GM12878 (cell line): ENCODE data around the gene NLGN1. TPM values are rescaled to one million over a fixed set of nuclear protein-coding genes. Genes with fewer than 3 reads are reported as not detected.

Experiments
- ATAC-seq: fragments of 200-7000 bp; cut with Tn5 transposase; 3 replicates; pipeline ENCODE4 v1.9.1; 2020; ENCODE audit warnings: mild to moderate bottlenecking, moderate library complexity
- BruUV-seq: library from RNA; stranded (reverse); fragments of 400-500 nt; replicated peaks from 2 replicates; lab custom pipeline; 2021; lab: Mats Ljungman, UMichigan
- CTCF ChIA-PET: fragments of 300-600 bp; sonication (Branson Sonifier 250); formaldehyde crosslinking; extraction: SDS; loops from one replicate; lab custom pipeline; 2021; ENCODE audit warnings: inconsistent platforms; lab: Yijun Ruan, JAX
- POLR2A ChIA-PET: fragments of 350-600 bp; formaldehyde crosslinking; extraction: SDS; loops from one replicate; lab custom pipeline; 2021; ENCODE audit warnings: inconsistent platforms; lab: Charles Lee
- RAD21 ChIA-PET: fragments of 300-600 bp; sonication (Branson Sonifier 250); formaldehyde crosslinking; loops from one replicate; lab custom pipeline; 2023; ENCODE audit warnings: antibody characterized with exemption; ENCODE audit not compliant: unreplicated experiment; lab: Charles Lee
- SMC1A ChIA-PET: fragments of 300-600 bp; sonication (Branson Sonifier 250); formaldehyde crosslinking; loops from one replicate; lab custom pipeline; 2023; ENCODE audit not compliant: unreplicated experiment, uncharacterized antibody; lab: Charles Lee
- DNase-seq: peaks from one replicate; pipeline ENCODE4 v3.0.0-alpha.2; 2011; ENCODE audit warnings: low read depth, low spot score
- FAIRE-seq: peaks from 3 replicates; lab custom pipeline; 2011; peaks lifted over from hg19 to GRCh38; lab: Jason Lieb, UNC
- H2AFZ ChIP-seq: 2 replicates; pipeline ENCODE4 v1.6.0; 2011; ENCODE audit warnings: low read depth, low read length, control low read depth; ENCODE audit not compliant: control insufficient read depth
- H3K27ac ChIP-seq: 2 replicates; pipeline ENCODE4 v1.5.1; 2011; ENCODE audit warnings: control low read depth; ENCODE audit not compliant: control insufficient read depth, insufficient read depth
- H3K27me3 ChIP-seq, 2 experiments: replicated peaks in 1 of 2; 2 replicates each; pipeline versions ENCODE4 v1.6.0 to v1.6.1; 2011; ENCODE audit warnings: low read length in 1 of 2; ENCODE audit not compliant: control insufficient read depth in 2 of 2, insufficient read depth in 2 of 2
- H3K36me3 ChIP-seq, 2 experiments: 2 replicates each; pipeline ENCODE4 v1.5.1; 2011; ENCODE audit warnings: low read length in 1 of 2; ENCODE audit not compliant: control insufficient read depth in 2 of 2, insufficient read depth in 2 of 2
- H3K4me1 ChIP-seq: 2 replicates; pipeline ENCODE4 v1.6.1; 2011; ENCODE audit warnings: mild to moderate bottlenecking, low read length, moderate library complexity, mixed read lengths; ENCODE audit not compliant: control insufficient read depth, insufficient read depth
- H3K4me2 ChIP-seq: 2 replicates; pipeline ENCODE4 v1.6.0; 2011; ENCODE audit warnings: control low read depth; ENCODE audit not compliant: control insufficient read depth, insufficient read depth
- H3K4me3 ChIP-seq: fragments of 200-600 bp; sonication (generic); 2 replicates; pipeline ENCODE4 v1.5.1; 2016
- H3K79me2 ChIP-seq: 2 replicates; pipeline ENCODE4 v1.6.0; 2011; ENCODE audit warnings: low read length; ENCODE audit not compliant: control insufficient read depth, insufficient read depth
- H3K9ac ChIP-seq: 2 replicates; pipeline ENCODE4 v1.8.0; 2011; ENCODE audit warnings: low read length, control low read depth, mixed read lengths; ENCODE audit not compliant: control insufficient read depth, insufficient read depth
- H3K9me3 ChIP-seq: replicated peaks from 3 replicates; pipeline ENCODE4 v1.5.1; 2011; ENCODE audit warnings: mild to moderate bottlenecking, low read length; ENCODE audit not compliant: control insufficient read depth, insufficient read depth
- H4K20me1 ChIP-seq: 2 replicates; pipeline ENCODE4 v1.6.0; 2011; ENCODE audit not compliant: control insufficient read depth, insufficient read depth
- ATF7 ChIP-seq: fragments of 450-650 bp; IDR thresholded peaks from 2 replicates; pipeline ENCODE4 v1.6.1; 2016; ENCODE audit warnings: low read depth, mild to moderate bottlenecking
- CBX5 ChIP-seq: sonication (generic); IDR thresholded peaks from 2 replicates; pipeline ENCODE4 v1.6.1; 2016; ENCODE audit warnings: low read depth, moderate library complexity, mild to moderate bottlenecking, inconsistent platforms
- GABPA ChIP-seq: IDR thresholded peaks from 2 replicates; pipeline ENCODE4 v1.6.1; 2014; ENCODE audit warnings: antibody characterized with exemption, low read depth, mild to moderate bottlenecking, inconsistent platforms
- GATAD2B ChIP-seq: fragments of 450-650 bp; conservative IDR thresholded peaks from 2 replicates; pipeline ENCODE4 v1.6.1; 2017; ENCODE audit warnings: low read depth, mild to moderate bottlenecking, moderate library complexity
- HDAC2 ChIP-seq: fragments of 200-600 bp; sonication (generic); IDR thresholded peaks from 2 replicates; pipeline ENCODE4 v1.6.1; 2017
- JUNB ChIP-seq: IDR thresholded peaks from 2 replicates; pipeline ENCODE4 v1.6.1; 2016; ENCODE audit warnings: antibody characterized with exemption, mild to moderate bottlenecking
- MYC ChIP-seq: IDR thresholded peaks from 2 replicates; pipeline ENCODE4 v1.6.1; 2011; ENCODE audit warnings: mild to moderate bottlenecking, low read length, moderate library complexity, inconsistent platforms; ENCODE audit not compliant: insufficient read depth, insufficient replicate concordance, insufficient read length, severe bottlenecking
- NR2C2 ChIP-seq: IDR thresholded peaks from 2 replicates; pipeline ENCODE4 v1.6.1; 2011; ENCODE audit warnings: borderline replicate concordance, low read depth; ENCODE audit not compliant: control insufficient read depth, insufficient read length
- POLR2A ChIP-seq: IDR thresholded peaks from 2 replicates; pipeline ENCODE4 v1.6.1; 2011; ENCODE audit warnings: low read depth, mild to moderate bottlenecking, low read length
- RAD21 ChIP-seq: IDR thresholded peaks from 2 replicates; pipeline ENCODE4 v1.6.1; 2011; ENCODE audit warnings: mild to moderate bottlenecking, low read depth, low read length, moderate library complexity; ENCODE audit not compliant: insufficient read depth
- RELA ChIP-seq: fragments of 450-650 bp; IDR thresholded peaks from 2 replicates; pipeline ENCODE4 v1.8.0; 2014; ENCODE audit warnings: borderline replicate concordance; ENCODE audit not compliant: partially characterized antibody
- SIX5 ChIP-seq: IDR thresholded peaks from 2 replicates; pipeline ENCODE4 v1.6.1; 2011; ENCODE audit warnings: mild to moderate bottlenecking, low read depth, low read length, moderate library complexity; ENCODE audit not compliant: severe bottlenecking
- SP1 ChIP-seq: IDR thresholded peaks from one replicate; pipeline ENCODE4 v1.6.1; 2011; ENCODE audit warnings: low read depth, low read length
- SUZ12 ChIP-seq: fragments of 200-600 bp; sonication (generic); IDR thresholded peaks from one replicate; pipeline ENCODE4 v1.6.1; 2018; ENCODE audit warnings: antibody characterized with exemption, mild to moderate bottlenecking; ENCODE audit not compliant: unreplicated experiment
- TAF1 ChIP-seq: IDR thresholded peaks from 2 replicates; pipeline ENCODE4 v1.6.1; 2011; ENCODE audit warnings: mild to moderate bottlenecking, low read depth, low read length, borderline replicate concordance
- TCF7 ChIP-seq: IDR thresholded peaks from 2 replicates; pipeline ENCODE4 v1.6.1; 2014; ENCODE audit warnings: antibody characterized with exemption, borderline replicate concordance
- USF1 ChIP-seq: IDR thresholded peaks from 2 replicates; pipeline ENCODE4 v1.6.1; 2011; ENCODE audit warnings: borderline replicate concordance, low read depth, mild to moderate bottlenecking, moderate library complexity, mixed read lengths, low read length; ENCODE audit not compliant: insufficient read depth; ENCODE audit errors: extremely low read length
- YBX1 ChIP-seq: fragments of 450-650 bp; IDR thresholded peaks from 2 replicates; pipeline ENCODE4 v1.6.1; 2016; ENCODE audit warnings: antibody characterized with exemption
- ZNF207 ChIP-seq: fragments of 450-650 bp; IDR thresholded peaks from 2 replicates; pipeline ENCODE4 v1.6.1; 2014; ENCODE audit warnings: antibody characterized with exemption, mild to moderate bottlenecking, borderline replicate concordance
- WGBS: methylation state at CpG from one replicate; pipeline ENCODE4 v1.1.6; 2016; ENCODE audit warnings: low lambda C conversion rate; ENCODE audit not compliant: insufficient replicate concordance, insufficient coverage; ENCODE audit errors: missing lambda C conversion rate; 5-methylcytosine and 5-hydroxymethylcytosine counted together
- in situ Hi-C: fragments of 300-500 bp; cut with MboI; formaldehyde crosslinking; loops from 9 replicates; pipeline ENCODE4 v1.14.3; 2018; ENCODE audit warnings: mixed read lengths
- intact Hi-C: fragments of 100-400 bp; cut with micrococcal nuclease; formaldehyde crosslinking; loops from one replicate; pipeline ENCODE4 v1.14.2; 2022; ENCODE audit not compliant: unreplicated experiment
- polyA plus RNA-seq, 11 experiments: library from polyadenylated mRNA; depleted of rRNA in 4 of 11; unstranded in 6 of 11; stranded (reverse) in 5 of 11; fragments of >200 nt; fragmentation: Nextera tagmentation in 4 of 11; fragmentation: Illumina TruSeq in 1 of 11; extraction: Ambion mirVana in 4 of 11; extraction: Trizol in 1 of 11; gene quantifications; 1 replicate in 1 of 11; 2 replicates in 10 of 11; pipeline versions ENCODE4 v1.2.1 to v1.2.3, GENCODE V29; 2011 to 2016; ENCODE audit warnings: inconsistent platforms in 2 of 11, missing spikeins in 2 of 11, low read depth in 1 of 11
- total RNA-seq, 4 experiments: library from RNA; depleted of rRNA in 3 of 4; stranded (reverse); fragments of >200 nt in 3 of 4; fragmentation: Illumina TruSeq in 1 of 4; extraction: Trizol in 1 of 4; gene quantifications; 2 replicates each; pipeline versions ENCODE4 v1.2.1 to v1.2.3, GENCODE V29; 2013 to 2021
- TF ChIP-seq, protein P1 (sequence below): IDR thresholded peaks from 2 replicates; pipeline ENCODE4 v1.6.1; 2012; ENCODE audit warnings: low read depth, low read length, improper control_type of control experiment

NLGN1 gene
- total and polyA plus RNA-seq, 10 of the 15 experiments (the other 5 are each of a cell fraction or from before 2014, with no cell fraction given): not detected

GRCh38 chr3:174198199-174198598, 800.7 kb downstream of the NLGN1 start:
- DNase-seq (no peak), ATAC-seq (no peak), FAIRE-seq (no peak)
- no peak overlapping the region for H3K4me3 ChIP-seq
- no peak overlapping the region for H2AFZ ChIP-seq
- no peaks in the 10 kb centered on the region for H3K79me2 ChIP-seq
- H3K27me3 ChIP-seq: no peaks in the 10 kb centered on the region
- BruUV-seq: no TSS peak
- H3K9ac ChIP-seq: no peak overlapping the region
- no peak overlapping the region for H3K4me2 ChIP-seq
- intact Hi-C loops (no loop called here), in situ Hi-C loops (no loop called here)
- no peak overlapping the region for H3K27ac ChIP-seq
- TF ChIP-seq, protein P1, sequence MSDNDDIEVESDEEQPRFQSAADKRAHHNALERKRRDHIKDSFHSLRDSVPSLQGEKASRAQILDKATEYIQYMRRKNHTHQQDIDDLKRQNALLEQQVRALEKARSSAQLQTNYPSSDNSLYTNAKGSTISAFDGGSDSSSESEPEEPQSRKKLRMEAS: no peak
- TF ChIP-seq RELA: no peak
- TF ChIP-seq SP1: no peak
- TF ChIP-seq POLR2A: no peak
- no peak for TF ChIP-seq NR2C2
- TF ChIP-seq SIX5: no peak
- no peak for TF ChIP-seq MYC
- TF ChIP-seq USF1: no peak
- no peak for TF ChIP-seq TCF7
- no peak for TF ChIP-seq ATF7
- TF ChIP-seq HDAC2: no peak
- TF ChIP-seq YBX1: no peak
- TF ChIP-seq RAD21: no peak
- no peak for TF ChIP-seq SUZ12
- no peak for TF ChIP-seq GABPA
- TF ChIP-seq CBX5: no peak
- no peak for TF ChIP-seq GATAD2B
- no peak for TF ChIP-seq TAF1
- no peak for TF ChIP-seq ZNF207
- TF ChIP-seq JUNB: no peak
- ChIA-PET RAD21 (no interaction called here), SMC1A (no interaction called here), POLR2A (no interaction called here), CTCF (no interaction called here)
- H4K20me1 ChIP-seq: no peaks in the 10 kb centered on the region
- no peaks in the 10 kb centered on the region for H3K9me3 ChIP-seq
- WGBS: 16% methylated on average over 1 of the region's 1 CpG
- H3K36me3 ChIP-seq: no peaks in the 10 kb centered on the region
- H3K4me1 ChIP-seq: no peaks in the 10 kb centered on the region
